Ramos (cell line): ENCODE measurements around the gene SRGAP3.

Source experiments
- in situ Hi-C: fragments of 300-500 bp; cut with MboI; formaldehyde crosslinking; loops from one replicate; pipeline ENCODE4 v1.14.3; 2022; ENCODE audit warnings: low sequenced_read_pairs; ENCODE audit not compliant: unreplicated experiment

Gene SRGAP3

DNA sequence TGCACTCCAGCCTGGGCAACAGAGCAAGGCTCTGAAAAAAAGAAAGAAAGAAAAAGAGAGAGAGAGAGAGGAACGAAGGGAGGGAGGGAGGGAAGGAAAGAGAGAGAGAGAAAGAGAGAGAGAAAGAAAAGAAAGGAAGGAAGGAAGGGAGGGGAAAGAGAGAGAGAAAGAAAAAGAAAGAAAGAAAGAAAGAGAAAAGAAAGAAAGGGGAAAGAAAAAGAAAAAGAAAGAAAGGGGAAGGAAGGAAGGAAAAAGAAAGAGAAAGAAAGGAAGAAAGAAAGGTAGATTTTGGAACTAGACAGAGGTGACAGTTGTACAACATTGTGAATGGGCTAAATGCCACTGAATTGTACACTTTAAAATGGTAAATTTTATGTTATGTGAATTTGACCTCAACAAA is 5.3 kb upstream of the SRGAP3 start:
- in situ Hi-C loops, result no loop called here

DNA sequence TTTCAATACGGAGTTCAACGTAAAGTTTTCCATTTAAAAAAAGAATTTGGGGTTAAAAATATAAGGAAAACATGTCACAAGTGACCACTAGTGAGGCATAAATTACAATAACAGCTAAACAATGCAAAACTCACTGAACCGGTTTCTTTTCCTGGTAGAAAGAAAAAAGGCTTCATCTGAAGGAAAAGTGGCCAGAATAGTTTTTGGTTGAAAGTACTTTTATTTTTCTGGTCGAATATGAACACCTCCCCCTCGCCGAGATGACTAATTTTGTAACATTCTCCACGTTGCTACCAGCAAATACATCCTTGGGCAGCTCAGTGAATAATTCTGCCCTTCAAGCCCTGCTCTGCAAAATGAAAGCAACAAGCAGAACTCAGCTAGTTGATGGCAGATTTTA is 3.9 kb upstream of the SRGAP3 start:
- in situ Hi-C loops, result no loop called here

DNA sequence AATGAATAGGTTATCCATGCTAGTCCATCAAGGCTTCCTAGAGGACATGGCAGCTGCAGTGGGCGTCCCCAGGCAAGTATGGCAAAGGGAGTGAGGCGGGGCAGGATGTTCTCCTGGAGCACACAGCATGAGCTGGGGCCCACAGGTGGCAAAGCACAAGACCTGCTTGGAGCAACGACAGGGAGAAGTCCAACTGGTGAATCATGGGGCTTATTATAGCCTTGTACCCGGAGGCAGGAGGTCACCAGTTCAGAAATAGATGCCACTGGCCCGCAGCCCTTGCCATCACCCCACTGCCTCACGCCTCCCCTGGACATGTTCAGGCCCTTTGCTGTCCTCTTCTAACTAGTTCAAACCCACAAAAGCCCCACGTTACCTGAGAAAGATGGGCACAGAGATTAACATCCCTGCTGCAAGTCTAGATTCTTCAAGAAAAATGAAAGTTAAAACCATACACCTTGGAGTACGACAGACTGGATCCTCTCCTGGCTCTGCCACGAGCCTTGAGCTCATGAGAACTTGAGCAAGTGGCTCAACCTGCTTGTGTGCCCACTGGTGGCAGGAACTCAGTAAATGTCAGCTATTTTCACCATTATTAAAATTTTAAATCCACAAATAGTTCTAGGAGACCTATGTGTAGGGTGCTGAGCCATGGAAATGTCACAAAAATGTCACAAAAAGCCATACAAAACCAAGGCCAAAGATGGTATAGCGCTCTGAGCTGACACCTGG is 1.8 kb upstream of the SRGAP3 start:
- in situ Hi-C loops, result no loop called here

DNA sequence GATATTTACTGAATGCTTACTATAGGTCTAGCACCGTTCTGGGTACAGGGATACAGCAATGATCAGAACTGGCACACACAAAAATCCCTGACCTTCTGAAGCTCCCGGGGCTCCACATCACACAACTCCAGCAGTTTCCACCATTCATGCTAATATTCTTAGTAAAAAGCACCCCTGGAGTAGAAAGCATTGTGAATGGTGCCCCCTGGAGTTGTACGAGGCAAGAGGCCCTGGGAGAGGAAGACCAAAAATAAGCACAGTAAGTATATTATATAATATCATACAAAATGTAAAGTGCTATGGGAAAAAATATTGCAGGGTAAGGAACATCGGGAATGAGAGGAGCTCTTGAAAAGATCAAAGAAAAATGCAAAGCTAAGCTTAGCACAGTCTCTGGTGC is 790 bp upstream of the SRGAP3 start:
- in situ Hi-C loops, result no loop called here

DNA sequence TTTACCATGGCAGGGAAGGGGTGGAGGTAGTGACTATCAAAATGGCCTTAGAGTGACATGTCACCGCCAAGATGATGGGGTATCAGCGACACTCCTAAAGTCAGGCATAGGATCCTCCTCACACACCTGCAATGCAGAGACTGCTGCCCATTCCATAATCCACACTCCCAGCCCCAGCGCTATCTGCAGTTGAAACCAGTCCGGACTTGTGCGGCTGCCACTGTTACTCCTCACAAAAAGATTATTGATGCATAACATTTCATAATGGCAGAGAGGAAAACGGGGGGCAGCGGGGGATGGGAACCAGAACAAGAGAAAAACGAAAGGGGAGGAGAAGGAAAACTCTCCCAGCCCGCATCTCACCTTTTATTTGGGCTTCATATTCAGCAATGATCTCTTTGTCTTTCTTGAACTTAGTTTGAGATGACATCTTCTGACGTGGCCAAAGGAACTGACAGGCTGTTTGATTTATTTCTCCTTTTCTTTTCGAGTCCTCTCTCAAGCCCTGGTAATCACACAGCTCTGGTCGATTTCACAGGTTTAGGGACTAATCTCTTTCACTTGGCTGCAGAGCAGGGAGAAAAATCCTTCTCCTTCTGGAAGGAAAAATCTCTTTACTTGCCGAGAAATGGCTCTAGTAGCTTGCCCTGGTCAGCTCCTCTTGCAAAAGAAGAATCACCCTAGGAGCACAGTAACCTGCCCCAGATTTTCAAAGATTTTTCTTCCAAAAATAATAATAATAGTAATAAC is 749 bp downstream of the SRGAP3 start:
- in situ Hi-C loops, result no loop called here

DNA sequence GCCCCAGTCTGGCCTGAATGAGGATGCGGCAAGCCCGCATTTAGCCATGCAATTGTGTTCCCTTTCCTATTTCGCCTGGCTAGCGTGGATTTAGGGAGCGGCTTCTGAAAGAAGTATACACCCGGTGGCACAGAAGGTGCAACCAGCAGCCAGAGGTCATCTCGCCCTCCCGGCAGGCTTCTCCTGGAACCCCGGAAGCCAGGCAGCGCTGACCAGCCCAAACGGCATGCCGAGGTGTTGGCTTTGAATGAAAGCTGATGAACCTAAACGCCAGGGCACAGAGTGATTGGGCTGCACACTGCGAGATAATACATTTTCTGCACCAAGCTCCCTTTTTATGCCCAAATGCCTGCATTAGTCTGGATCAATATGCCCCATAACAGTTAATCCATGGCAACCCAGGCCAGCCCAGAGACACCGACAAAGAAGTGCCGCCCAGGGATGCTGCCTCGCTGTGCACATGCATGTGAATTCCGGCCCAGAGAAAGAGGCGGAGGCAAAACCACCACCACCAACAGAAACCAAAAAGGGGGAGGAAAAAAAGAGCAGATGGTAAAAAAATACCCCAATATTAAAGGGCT is 1.4 kb downstream of the SRGAP3 start:
- in situ Hi-C loops, result no loop called here

DNA sequence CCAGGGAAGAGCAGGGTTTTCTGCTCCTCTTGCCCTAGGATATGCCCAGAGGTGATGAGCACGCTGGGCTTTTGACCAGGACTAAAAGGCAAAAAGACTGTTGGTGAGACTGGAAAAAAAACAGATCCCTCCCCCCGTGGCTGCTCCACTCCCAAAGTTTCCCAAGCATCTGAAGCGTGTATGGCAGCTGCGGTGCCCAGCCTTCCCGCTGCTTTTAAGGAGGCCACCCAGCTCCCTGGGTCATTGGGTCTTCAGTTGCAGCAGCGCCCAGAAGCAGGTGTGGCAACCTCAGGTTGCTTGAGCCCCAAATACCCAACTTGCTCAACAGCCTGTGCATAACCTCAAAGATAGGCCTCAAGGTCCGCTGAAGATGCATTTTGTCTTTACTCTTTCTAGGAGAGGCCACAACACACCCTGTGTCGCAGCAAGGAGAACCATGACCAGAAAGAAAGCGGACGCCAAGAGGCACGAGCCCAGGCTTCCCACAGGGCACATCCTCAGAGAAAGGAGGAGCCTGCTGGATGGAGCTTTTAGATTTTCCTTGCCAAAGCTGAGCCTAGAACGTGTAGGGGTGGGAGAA is 2.0 kb downstream of the SRGAP3 start:
- in situ Hi-C loops, result no loop called here

DNA sequence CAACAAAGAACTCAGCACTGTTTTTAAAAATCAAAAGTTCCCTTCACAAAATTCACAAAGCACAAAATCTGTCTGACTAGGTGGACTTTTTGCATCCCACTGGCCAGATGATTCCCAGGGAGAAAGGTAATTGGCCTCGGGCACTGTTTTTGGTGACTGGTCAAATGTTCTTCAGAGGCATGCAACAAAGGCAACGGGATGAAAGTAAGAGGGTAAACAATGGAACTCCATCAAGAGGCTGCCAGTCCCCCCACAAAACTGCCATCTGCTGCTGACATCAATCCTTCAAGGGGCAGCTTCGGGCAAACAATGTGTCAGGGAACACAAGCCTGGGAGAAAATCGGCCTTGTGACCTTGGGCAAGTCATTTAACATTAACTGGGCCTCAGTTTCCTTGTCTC is 3.3 kb downstream of the SRGAP3 start:
- in situ Hi-C loops, result no loop called here

DNA sequence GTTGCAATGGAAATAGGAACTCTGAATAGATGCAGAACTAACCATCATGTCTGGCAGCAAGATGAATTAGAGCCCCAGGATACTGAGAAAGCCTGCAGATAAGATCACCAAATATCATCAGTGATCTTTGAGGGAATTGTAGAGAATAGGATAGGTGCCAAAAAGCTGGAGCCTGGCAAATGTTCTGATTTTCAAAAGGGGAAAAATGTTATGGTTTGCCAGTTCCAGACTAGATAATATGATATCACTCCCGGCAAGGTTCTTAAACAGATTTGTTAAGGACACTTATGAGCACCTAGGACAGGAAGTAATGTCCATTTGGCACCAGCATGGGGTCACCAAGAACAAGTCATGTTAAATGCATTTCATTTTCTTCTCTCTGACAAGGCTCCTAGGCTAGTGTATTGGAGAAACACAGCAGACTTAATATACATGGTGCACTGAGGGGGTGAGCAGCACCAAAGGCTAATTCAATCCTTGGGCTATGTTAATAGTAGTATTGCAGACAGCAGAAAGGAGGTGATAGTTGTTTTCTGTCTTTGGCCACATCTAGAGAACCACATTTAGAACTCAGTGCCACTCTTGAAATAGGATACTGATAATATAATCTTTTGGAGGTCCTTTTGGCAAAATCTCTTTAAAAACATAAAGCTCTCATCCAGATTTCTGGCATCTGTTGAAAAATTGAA is 4.8 kb downstream of the SRGAP3 start:
- in situ Hi-C loops, result no loop called here

DNA sequence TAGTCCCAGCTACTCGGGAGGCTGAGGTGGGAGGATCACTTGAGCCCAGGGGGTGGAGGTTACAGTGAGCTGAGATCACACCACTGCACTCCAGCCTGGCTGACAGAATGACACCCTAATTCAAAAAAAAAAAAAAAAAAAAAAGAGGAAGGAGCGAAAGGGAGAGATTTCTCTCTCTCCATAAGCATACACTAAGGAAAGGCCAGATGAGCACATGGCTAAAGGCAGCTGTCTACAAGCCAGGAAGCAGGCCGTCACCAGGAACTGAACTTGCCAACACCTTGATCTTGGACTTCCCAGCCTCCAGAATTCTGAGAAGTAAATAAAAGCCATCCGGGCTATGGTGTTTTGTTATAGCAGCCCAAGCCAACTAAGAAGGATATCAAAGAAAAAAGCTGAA is 7.5 kb downstream of the SRGAP3 start:
- in situ Hi-C loops, result no loop called here

DNA sequence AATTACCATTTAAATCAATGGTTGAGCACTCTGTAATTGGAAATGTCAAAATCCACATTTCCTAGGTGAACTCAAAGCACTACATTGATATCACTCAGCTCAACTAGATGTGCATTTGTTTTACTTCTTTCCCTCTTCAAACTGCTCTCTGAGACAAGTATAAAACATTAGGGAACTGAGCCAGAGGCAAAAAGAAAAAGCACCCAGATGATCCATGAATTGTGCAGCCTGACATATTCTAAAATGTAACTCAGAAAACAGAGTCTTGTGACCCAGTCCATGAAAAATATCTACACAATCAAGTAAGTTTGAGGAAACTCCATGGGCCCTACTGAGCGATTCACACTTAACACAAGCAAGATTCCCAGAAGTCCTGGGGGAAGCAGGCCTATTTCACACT is 9.8 kb downstream of the SRGAP3 start:
- in situ Hi-C loops, result no loop called here

DNA sequence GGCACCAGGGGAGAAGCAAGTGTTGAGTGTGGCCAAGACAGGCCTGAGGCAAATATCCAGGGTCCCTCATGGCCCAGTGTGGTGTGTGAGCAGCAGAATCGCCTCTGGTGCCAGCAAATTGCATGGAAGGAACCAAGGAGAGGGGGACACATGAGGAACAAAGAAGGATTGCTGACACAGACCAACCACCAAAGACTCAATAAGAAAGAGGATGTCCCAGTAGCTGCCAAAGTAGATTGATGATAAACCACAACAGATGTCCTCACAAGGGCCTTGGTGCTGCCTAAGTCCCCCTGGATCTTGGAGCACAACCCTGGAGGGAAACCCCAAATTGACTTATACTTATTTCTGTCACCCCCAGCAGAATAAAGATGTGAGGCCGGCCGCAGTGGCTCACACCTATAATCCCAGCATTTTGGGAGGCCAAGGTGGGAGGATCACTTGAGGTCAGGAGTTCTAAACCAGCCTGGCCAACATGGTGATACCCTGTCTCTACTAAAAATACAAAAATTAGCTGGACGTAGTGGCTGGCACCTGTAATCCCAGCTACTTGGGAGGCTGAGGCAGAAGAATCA is 10.6 kb downstream of the SRGAP3 start:
- in situ Hi-C loops, result no loop called here

DNA sequence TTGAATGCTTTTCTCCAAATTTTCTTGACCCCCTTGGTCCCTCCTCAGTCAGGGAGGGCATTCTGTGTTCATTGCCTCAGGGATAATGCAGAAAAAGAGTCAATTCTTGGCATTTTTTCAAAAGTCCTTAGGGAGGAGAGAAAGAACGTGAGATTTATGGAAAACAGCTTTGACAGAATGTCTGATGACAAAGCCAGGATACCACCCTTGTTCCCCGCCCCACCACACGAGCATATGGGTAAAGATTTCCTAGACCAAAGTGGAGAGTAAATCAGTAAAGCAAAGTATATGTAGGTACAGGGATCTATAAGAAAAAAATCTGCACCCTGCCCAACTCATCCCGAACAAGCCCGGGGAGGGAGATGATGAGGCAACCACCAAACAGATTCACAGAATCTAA is 11.2 kb downstream of the SRGAP3 start:
- in situ Hi-C loops, result no loop called here

DNA sequence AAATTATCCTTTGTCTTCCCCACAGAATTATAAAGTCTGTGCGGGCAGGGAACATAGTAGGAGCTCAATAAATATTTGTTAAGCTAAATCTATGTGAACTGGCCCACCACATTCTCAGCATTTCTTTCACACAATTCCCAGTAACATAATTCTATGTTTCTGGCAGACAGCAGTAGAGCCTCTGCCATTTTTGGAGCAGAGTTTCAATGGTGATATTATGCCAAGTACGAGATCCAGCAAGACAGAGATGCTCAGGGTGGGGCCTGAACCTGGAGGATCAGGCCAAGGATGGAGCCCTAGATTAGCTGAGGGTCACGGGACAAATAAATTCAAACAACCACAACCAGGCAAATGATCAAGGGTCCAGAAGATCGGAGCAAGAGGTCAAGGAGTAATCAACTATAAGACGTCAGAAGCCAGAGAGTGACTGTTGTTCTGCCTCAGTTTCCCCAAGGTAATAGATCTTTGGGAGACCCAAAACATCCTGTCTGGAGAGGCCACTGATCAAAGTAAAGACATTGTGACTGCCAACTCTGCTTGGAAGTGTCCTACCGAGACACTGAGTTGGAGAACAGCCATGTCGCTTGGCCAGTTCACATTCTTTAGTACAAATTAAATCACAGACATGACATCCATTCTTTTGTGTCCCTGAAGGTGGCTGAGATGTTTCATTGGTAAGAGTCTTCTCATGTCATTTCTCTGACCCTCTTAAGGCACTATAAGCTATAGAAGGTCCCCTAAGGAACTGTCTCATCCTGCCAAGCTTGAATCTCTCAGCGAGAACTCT is 15.4 kb downstream of the SRGAP3 start:
- in situ Hi-C loops, result no loop called here

DNA sequence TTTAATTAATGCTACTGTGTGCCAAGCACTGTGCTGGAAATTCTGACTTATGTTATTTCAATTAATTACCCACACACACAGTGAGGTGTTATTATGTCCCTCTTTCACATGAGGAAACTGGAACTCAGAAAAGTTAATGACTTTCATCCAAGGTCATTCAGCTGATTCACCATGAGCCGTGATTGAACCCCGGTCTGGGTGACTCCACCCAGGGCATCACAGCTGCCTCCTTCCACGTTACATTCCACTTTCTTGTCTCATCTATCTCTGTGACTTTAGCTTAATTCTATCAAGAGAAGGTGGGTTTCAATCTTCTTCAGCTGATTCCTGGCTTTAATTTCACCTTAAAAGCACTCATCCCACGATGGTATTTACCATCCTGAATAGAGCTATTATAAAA is 16.3 kb downstream of the SRGAP3 start:
- in situ Hi-C loops, result no loop called here

DNA sequence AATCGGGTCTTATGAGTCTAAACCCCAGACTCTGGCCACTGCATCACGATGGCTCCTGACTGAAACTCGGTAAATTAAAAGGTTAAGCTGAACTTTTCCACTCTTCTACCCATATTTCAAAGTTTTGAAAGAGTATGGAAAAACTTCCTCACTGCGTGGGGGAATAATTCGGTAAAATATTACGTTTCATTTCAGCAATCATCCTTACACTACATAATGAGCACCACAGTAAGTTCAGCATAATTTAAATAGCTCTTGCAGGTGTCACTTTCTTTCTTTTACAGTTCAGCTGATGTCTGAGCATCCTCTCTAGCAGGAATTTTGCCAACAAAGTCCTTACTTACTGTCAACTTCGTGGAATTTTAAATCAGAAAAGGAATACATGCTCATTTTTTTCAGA is 17.5 kb downstream of the SRGAP3 start:
- in situ Hi-C loops, result no loop called here

DNA sequence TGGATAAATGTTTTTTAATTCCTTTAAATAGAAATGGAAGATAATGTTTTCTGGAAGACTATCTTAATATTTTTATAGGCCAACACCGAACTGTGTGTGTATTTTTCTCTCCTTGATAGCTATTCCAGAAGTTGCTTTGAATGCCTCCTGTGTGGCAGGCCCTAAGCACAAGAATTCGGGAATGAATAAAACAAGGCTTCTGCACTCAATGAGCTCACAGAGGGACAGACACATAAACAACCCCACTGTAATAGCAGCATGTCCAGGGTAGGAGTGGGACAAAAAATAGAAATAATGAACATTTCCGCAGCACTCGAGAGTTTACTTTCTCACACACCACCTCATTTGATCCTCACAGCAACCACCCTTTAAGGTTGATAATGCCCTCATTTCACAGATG is 18.0 kb downstream of the SRGAP3 start:
- in situ Hi-C loops, result no loop called here

DNA sequence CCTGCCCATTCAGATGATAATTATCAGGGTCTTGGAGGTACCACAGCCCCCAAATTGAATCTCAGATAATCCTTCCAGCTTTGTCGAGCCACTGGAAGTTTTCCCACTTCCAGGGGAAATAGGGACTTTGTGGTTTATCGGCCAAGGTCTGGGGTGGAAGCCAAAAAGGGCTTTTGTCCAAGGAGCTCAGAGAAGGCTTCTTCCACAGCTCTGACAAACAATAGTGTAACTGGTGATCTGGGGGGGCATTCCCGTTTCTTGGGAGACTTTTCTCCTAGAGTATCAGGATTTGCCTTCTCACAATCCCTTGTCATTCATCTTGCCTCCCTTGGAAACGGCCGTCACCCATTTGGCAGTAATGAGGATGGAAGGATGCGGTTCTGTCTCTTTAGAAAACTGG is 18.4 kb downstream of the SRGAP3 start:
- in situ Hi-C loops, result no loop called here

DNA sequence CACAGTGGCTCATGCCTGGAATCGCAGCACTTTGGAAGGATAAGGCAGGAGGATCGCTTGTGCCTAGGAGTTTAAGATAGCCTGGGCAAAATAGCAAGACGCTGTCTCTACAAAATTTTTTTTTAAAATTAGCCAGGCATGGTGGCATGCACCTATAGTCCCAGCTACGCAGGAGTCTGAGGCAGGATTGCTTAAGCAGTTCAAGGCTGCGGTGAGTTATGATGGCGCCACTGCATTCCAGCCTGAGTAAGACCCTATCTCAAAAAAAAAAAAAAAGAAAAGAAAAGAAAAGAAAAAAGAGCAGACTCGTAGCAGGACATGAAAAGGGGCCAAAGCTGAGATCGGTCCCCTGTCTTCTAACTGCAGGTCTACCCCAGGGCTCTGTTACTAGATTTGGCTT is 18.9 kb downstream of the SRGAP3 start:
- in situ Hi-C loops, result no loop called here

DNA sequence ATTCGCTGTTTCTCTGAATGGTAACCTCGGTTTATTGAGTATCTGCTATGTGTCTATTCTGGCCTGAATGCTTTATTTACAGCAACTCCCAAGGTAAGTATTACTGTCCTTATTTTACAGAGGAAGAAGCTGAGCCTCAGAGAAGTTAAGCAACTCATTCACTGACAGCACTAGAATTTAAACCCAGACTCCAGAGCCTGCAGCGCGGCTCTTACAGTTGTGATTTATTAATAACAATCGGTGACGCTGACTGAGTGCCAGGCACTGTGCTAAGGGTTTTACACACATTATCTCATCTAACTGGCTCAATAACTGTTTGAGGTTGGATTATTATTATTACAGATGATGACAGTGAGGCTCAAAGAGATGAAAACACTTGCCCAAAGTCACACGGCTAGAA is 19.6 kb downstream of the SRGAP3 start:
- in situ Hi-C loops, result no loop called here
